HepG2 (cell line): ENCODE measurements around the gene SERPINF2. TPM values are rescaled to one million over a fixed set of nuclear protein-coding genes. Genes with fewer than 3 reads are reported as not detected.

ENCODE experiments used
- BCL6 ChIP-seq: IDR thresholded peaks from 2 replicates; pipeline ENCODE4 v1.6.1; 2016; ENCODE audit warnings: missing genetic modification reagents, missing compliant biosample characterization
- CEBPG ChIP-seq: IDR thresholded peaks from 2 replicates; pipeline ENCODE4 v1.6.1; 2016
- CENPT ChIP-seq: sonication (generic); formaldehyde crosslinking; IDR thresholded peaks from 2 replicates; pipeline ENCODE4 v1.8.0; 2022; ENCODE audit warnings: low read depth, mild to moderate bottlenecking, moderate library complexity, missing genetic modification reagents
- HNRNPH1 ChIP-seq: fragments of 200-400 bp; formaldehyde crosslinking; optimal IDR thresholded peaks from 2 replicates; pipeline ENCODE3; 2017; ENCODE audit warnings: mild to moderate bottlenecking, low read depth, low read length
- JDP2 ChIP-seq: sonication (generic); formaldehyde crosslinking; IDR thresholded peaks from 2 replicates; pipeline ENCODE4 v1.8.1; 2022; ENCODE audit warnings: missing genetic modification reagents, borderline replicate concordance
- KDM6A ChIP-seq: IDR thresholded peaks from 2 replicates; pipeline ENCODE4 v1.6.1; 2016; ENCODE audit warnings: low read depth
- MEIS1 ChIP-seq: sonication (generic); formaldehyde crosslinking; IDR thresholded peaks from 2 replicates; pipeline ENCODE4 v1.9.0; 2021; ENCODE audit warnings: mild to moderate bottlenecking, missing genetic modification reagents, moderate library complexity, borderline replicate concordance
- NFRKB ChIP-seq: fragments of 450-650 bp; IDR thresholded peaks from 2 replicates; pipeline ENCODE4 v1.6.1; 2017
- NPAS2 ChIP-seq: sonication (generic); formaldehyde crosslinking; IDR thresholded peaks from 2 replicates; pipeline ENCODE4 v1.8.0; 2022; ENCODE audit warnings: mild to moderate bottlenecking, missing genetic modification reagents, borderline replicate concordance
- REST ChIP-seq, 2 experiments: IDR thresholded peaks; 2 replicates each; pipeline ENCODE4 v1.6.1; 2011 to 2012; ENCODE audit warnings: low read length in 2 of 2, borderline replicate concordance in 1 of 2, low read depth in 1 of 2, mild to moderate bottlenecking in 1 of 2, moderate library complexity in 1 of 2
- ZBTB3 ChIP-seq: sonication (generic); formaldehyde crosslinking; IDR thresholded peaks from 2 replicates; pipeline ENCODE4 v1.4.0; 2020; ENCODE audit warnings: low read depth, mild to moderate bottlenecking, moderate library complexity, missing genetic modification reagents, borderline replicate concordance
- ZBTB42 ChIP-seq: sonication (generic); formaldehyde crosslinking; IDR thresholded peaks from 2 replicates; pipeline ENCODE4 v1.5.0; 2020; ENCODE audit warnings: mild to moderate bottlenecking, missing genetic modification reagents
- ZFP90 ChIP-seq: sonication (generic); formaldehyde crosslinking; IDR thresholded peaks from 2 replicates; pipeline ENCODE4 v1.8.0; 2022; ENCODE audit warnings: missing genetic modification reagents, mild to moderate bottlenecking, inconsistent platforms, borderline replicate concordance
- ZNF207 ChIP-seq: fragments of 450-650 bp; IDR thresholded peaks from 2 replicates; pipeline ENCODE4 v1.6.1; 2016; ENCODE audit warnings: antibody characterized with exemption, borderline replicate concordance
- ZNF224 ChIP-seq: sonication (generic); formaldehyde crosslinking; IDR thresholded peaks from 2 replicates; pipeline ENCODE4 v1.5.0; 2020; ENCODE audit warnings: mild to moderate bottlenecking, missing genetic modification reagents
- ZNF549 ChIP-seq: sonication (generic); formaldehyde crosslinking; IDR thresholded peaks from 2 replicates; pipeline ENCODE4 v1.5.0; 2020; ENCODE audit warnings: missing genetic modification reagents
- ZNF607 ChIP-seq: sonication (generic); formaldehyde crosslinking; IDR thresholded peaks from 2 replicates; pipeline ENCODE4 v1.5.1; 2020; ENCODE audit warnings: missing genetic modification reagents, mild to moderate bottlenecking, borderline replicate concordance
- ZNF737 ChIP-seq: sonication (generic); formaldehyde crosslinking; IDR thresholded peaks from 2 replicates; pipeline ENCODE4 v1.5.0; 2020; ENCODE audit warnings: missing genetic modification reagents, mild to moderate bottlenecking, borderline replicate concordance
- ZNF75D ChIP-seq: sonication (generic); formaldehyde crosslinking; IDR thresholded peaks from 2 replicates; pipeline ENCODE4 v1.8.1; 2023; ENCODE audit warnings: missing genetic modification reagents, mild to moderate bottlenecking, borderline replicate concordance
- ZNF790 ChIP-seq: sonication (generic); formaldehyde crosslinking; IDR thresholded peaks from 2 replicates; pipeline ENCODE4 v1.8.0; 2022; ENCODE audit warnings: missing genetic modification reagents, mild to moderate bottlenecking, borderline replicate concordance
- polyA plus RNA-seq, 8 experiments: library from polyadenylated mRNA; depleted of rRNA in 3 of 8; stranded (reverse) in 7 of 8; unstranded in 1 of 8; fragments of >200 nt; fragmentation: Illumina TruSeq in 4 of 8; extraction: Trizol in 4 of 8; gene quantifications; 2 replicates each; pipeline versions ENCODE4 v1.2.1 to v1.2.3, GENCODE V29; 2011 to 2016; ENCODE audit warnings: low read depth in 4 of 8, missing spikeins in 1 of 8, mixed read lengths in 1 of 8; ENCODE audit not compliant: insufficient read depth in 1 of 8
- total RNA-seq, 5 experiments: library from RNA; depleted of rRNA; stranded (reverse); fragments of >200 nt; fragmentation: Illumina TruSeq; extraction: Trizol; gene quantifications; 2 replicates each; pipeline ENCODE4 v1.2.3, GENCODE V29; 2016; ENCODE audit warnings: low read depth in 1 of 5
- TF ChIP-seq, protein P1 (sequence below): sonication (generic); formaldehyde crosslinking; IDR thresholded peaks from 2 replicates; pipeline ENCODE4 v1.4.0; 2020; ENCODE audit warnings: mild to moderate bottlenecking, missing genetic modification reagents

Gene SERPINF2
- total and polyA plus RNA-seq, 2 of the 13 experiments (the other 11 are each of a cell fraction or from before 2014, with no cell fraction given) = 309 to 548 TPM

- TF ChIP-seq ZNF737 (CRISPR knock-in tag) = no peak
- no peak; the same call in 1 of the 2 replicates for TF ChIP-seq MEIS1 (CRISPR knock-in tag)
- TF ChIP-seq CEBPG = peak; percentile 64
- no peak for TF ChIP-seq NFRKB
- TF ChIP-seq BCL6 (CRISPR knock-in tag) = peak; percentile 94
- TF ChIP-seq ZNF224 (CRISPR knock-in tag) = peak; percentile 17; the same call in 1 of the 2 replicates
- TF ChIP-seq ZFP90 (CRISPR knock-in tag) = peak; percentile 85; the same call in 1 of the 2 replicates
- TF ChIP-seq, protein P1, sequence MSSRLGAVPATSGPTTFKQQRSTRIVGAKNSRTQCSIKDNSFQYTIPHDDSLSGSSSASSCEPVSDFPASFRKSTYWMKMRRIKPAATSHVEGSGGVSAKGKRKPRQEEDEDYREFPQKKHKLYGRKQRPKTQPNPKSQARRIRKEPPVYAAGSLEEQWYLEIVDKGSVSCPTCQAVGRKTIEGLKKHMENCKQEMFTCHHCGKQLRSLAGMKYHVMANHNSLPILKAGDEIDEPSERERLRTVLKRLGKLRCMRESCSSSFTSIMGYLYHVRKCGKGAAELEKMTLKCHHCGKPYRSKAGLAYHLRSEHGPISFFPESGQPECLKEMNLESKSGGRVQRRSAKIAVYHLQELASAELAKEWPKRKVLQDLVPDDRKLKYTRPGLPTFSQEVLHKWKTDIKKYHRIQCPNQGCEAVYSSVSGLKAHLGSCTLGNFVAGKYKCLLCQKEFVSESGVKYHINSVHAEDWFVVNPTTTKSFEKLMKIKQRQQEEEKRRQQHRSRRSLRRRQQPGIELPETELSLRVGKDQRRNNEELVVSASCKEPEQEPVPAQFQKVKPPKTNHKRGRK = no peak
- TF ChIP-seq ZNF75D (CRISPR knock-in tag) = no peak
- peak; percentile 60; the same call in 1 of the 2 replicates for TF ChIP-seq JDP2 (CRISPR knock-in tag)
- no peak for TF ChIP-seq ZNF207
- TF ChIP-seq KDM6A (CRISPR knock-in tag) = peak; percentile 96
- TF ChIP-seq REST (IDR thresholded peaks at IDR 0.05; ENCODE audit: borderline replicate concordance in 1 of 2, low read depth in 1 of 2, low read length in 2 of 2) = peak in 1 of 2 experiments; percentile 70; a peak in 2 of 4 replicates
- no peak for TF ChIP-seq NPAS2 (CRISPR knock-in tag)
- TF ChIP-seq ZBTB3 (CRISPR knock-in tag) = no peak
- no peak for TF ChIP-seq ZBTB42 (CRISPR knock-in tag)
- TF ChIP-seq ZNF607 (CRISPR knock-in tag) = peak; percentile 72
- TF ChIP-seq ZNF549 (CRISPR knock-in tag) = no peak
- TF ChIP-seq HNRNPH1 = no peak
- no peak for TF ChIP-seq CENPT (CRISPR knock-in tag)
- peak; percentile 48; the same call in 1 of the 2 replicates for TF ChIP-seq ZNF790 (CRISPR knock-in tag)
Observed at GRCh38 chr17:1736348-1737281, 6.1 kb upstream of the SERPINF2 start (continued).
